Glomerular visceral epithelial cell (primary cell): ENCODE measurements around the gene LIMS2.

Experiments
- DNase-seq: peaks from one replicate; pipeline ENCODE4 v3.0.0-alpha.2; 2016; ENCODE audit errors: extremely low spot score

LIMS2 gene

DNA sequence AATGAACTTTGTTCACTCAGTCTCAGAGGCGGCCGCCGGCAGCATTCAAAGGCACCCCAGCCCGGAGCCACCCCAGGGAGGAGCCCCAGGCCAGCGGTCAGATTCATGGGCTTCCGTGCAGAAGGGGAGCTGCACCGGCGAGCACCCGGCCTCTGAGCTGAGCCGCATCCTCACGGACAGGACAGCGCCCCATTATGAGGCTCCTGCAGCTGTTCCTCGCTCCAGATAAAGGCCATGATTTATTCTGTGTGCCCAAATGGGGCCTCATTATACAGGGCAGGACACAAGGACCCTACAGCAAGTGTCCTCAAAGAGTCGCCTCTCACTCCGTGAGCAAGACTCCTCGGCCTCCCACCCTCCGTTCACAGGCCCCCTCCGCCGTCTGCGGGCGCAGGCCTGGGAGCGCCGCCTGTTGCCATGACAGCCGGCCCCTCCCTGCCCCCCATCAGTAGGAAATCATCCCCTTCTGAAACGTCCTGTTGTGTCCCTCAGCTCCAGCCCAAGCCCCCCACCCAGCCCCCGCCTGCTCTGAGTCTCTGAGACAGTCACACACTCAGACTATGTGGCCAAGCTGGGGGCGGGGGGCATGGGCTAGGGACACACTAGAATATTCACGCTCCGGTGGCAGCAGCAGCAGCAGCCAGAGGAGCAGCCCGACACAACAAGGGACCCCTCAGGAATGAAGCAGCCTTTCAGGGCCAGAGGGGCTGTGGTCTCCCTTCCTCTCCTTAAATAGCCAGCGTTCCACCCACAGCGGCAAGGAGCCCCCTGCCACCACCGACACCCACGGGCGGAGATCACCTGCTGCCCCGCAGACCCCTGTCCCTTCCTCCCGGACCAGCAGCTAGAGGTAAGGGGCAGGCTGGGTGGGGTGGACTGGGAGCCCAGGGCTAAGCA lies 29.7 kb downstream of the LIMS2 start, which contains the start of gene GPR17:
TSS of gene GPR17 (plus strand) at position 759 of the 897 bp plus-strand sequence. CDS start 4,583 bp downstream, outside the sequence.
- no peak for DNase-seq

- DNase-seq: no peak
Measured at GRCh38 chr2:127645026-127645394, 30.3 kb downstream of the LIMS2 start.

GRCh38 chr2:127644066-127645025 lies 31.0 kb downstream of the LIMS2 start:
- DNase-seq: no peak

- DNase-seq: no peak
Measured at GRCh38 chr2:127643439-127644065, 31.8 kb downstream of the LIMS2 start.

GRCh38 chr2:127642706-127643438 lies 32.5 kb downstream of the LIMS2 start:
- DNase-seq: no peak

DNA sequence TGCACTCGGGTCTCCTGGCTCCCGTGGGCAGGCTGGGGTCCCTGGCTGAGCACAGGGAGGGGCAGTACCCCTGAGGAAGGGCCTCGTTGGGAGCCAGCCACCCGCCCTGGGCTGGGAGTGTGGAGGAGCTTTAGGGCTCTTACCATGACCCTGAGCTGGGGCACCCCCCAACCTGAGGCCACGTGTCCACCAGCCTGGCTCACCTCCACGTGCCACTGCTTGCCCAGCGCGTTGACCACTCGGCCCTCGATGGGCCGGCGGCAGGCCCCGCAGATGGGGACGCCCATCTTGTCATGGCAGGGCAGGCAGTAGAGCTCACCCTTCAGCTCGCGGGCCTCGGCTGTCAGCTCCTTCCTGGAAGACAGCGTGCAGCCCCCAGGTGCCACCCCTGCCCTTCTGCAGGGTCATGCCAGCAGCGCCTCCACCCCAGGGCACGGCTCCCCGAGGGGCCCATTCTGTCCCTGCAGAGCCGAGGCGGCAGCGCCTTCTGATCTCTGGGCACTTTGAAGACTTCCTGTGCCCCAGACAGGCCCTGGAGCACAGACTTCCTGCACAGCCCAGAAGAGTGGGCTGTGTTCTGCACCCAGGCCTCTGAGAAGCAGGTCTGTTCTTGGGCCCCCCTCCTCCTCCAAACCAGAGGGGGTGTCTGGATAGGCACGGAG lies 33.4 kb downstream of the LIMS2 start:
- no peak for DNase-seq

DNA sequence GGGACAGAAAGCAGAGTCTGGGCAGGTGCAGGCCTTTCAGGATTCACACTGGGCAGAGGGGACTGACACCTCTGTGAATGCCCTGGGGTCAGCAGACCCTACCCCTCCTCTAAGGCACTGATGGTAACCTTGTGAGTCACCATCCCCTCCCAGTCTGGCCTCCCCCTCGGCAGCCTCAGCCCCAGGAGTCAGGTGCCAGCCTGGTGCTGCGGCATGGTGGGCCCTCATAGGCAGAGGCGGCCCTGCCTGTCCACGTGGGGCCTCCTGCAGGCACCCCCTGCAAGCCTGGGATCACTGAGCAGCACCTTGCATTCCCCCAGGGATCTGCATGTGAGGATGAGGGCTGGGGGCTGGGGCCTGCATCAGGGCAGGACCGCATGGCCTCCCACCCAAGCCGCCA lies 34.2 kb downstream of the LIMS2 start:
- no peak for DNase-seq

- DNase-seq: no peak
Measured at GRCh38 chr2:127640082-127641072, 35.0 kb downstream of the LIMS2 start.

GRCh38 chr2:127639111-127639474 lies 36.2 kb downstream of the LIMS2 start:
- no peak for DNase-seq

GRCh38 chr2:127638361-127639110 lies 36.8 kb downstream of the LIMS2 start:
- no peak for DNase-seq

DNA sequence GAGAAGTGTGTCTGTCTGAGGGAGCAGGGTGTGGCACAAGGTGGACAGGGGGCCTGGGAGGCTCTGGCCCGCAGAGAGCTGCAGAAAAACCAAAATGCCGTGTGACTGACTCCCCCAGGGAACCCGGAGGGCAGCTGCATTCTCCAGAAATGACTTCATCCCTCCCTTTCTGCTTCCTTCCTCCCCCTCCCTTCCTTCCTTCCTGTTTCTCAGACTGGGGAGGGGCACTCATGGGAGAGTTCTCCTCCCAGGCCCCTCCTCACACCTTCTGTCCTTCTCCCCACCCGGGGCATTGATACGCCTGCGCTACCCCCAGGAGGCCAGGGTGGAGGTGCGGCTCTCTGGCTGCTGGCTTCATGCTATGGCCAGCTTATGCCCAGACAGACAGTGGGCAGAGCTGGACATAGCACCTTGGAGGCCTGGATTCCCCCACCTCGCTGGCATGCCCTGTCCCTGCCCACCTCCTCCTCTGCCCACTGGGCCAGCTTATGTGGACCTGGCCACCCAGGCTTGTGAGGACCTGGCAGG lies 37.5 kb downstream of the LIMS2 start:
- peak; percentile 81 for DNase-seq

GRCh38 chr2:127637236-127637630 lies 38.1 kb downstream of the LIMS2 start:
- DNase-seq: no peak

DNA sequence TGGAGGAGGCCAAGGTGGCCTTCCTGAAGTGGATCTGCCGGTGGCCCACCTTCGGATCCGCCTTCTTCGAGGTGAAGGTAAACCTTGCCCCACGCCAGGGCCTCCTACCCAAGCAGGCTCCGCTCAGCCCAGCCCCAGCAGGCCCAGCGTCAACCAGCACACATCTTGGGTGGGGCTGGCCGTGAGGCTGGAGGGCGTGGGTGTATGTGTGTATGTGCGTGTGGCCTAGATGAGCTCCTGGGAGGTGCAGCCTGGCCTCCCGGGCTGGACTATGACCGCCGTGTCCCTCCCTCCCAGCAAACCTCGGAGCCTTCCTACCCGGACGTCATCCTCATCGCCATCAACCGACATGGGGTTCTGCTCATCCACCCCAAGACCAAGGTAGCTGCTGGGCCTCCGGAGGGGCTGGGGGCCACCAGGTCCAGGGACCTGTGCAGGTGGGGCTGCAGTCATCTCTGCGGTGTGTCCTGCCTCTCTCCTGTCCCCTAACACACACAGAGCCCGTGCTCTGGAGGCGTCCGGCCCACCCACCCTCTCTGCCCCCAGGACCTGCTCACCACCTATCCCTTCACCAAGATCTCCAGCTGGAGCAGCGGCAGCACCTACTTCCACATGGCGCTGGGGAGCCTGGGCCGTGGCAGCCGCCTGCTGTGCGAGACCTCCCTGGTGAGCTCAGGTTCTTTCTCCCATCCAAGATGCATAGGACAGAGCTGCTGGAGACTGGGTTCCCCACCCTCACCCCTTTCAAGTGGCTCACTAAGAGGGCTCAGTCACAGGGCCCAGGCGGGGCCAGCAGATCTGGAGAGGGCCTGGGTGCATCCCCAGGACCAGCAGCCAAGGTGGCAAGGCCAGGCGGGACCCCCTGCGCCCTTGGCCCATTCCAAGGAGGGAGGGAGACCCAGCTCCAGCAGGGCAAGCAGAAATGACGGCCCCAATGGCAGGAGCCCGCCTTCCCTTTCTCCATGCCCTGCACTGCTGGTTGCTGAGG lies 38.8 kb downstream of the LIMS2 start:
- no peak for DNase-seq

DNA sequence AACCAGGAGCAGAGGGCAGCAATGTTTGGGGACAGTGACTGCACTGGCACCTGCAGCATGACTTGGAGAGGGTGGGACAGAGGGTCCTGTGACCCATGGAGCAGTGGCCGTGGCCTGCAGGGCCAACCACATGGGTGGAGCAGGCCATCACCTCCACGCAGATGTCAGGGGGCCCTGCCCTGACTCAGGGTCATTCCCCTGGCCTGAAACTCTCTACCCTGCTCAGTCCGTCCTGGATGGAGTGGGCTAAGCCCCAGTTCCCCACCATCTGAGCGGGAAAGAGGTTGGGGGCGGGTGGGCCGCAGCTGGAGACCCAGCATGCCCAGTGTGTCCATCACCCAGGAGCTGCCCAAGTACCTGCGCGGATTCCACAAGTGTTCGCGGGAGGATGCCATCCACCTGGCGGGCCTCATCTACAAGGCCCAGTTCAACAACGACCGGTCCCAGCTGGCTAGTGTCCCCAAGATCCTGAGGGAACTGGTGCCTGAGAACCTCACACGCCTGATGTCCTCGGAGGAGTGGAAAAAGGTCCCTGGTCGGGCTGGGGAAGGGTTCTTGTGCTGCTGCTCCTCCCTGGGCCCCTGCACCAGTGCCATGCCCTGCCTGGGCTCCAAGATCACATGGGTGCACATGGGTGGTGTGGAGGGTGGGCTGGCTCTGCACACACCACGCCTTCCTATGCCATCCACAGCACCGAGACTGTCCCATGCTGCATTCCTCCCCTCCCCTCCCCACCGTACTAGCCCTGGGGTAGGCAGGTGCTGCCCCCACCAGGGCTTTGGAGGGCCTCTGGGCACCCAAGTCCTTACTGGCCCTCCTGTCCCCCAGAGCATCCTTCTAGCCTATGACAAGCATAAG lies 39.7 kb downstream of the LIMS2 start:
- no peak for DNase-seq

GRCh38 chr2:127634626-127635379 lies 40.5 kb downstream of the LIMS2 start:
- no peak for DNase-seq
